ENCODE measurements around the gene GRK1.

GRK1 gene

DNA sequence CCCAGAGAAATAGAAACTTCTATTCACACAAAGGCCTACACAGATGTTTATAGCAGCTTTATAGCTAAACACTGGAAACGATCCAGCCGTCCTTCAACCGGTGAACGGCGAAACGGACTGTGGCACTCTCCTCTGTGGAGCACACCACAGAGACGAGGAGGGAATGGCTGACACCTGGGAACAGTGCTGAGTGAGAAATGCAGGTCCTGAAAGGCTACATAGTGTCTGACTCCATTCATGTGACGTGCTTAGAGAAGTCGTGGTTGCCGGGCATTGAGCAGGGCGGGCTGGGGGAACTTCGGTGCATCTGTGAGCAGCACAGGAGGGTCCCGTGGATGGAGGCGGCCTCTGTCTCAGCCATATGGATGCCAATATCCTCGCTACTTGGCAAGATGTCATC is 3.1 kb upstream of the GRK1 start:
- TF ChIP-seq, protein P1, sequence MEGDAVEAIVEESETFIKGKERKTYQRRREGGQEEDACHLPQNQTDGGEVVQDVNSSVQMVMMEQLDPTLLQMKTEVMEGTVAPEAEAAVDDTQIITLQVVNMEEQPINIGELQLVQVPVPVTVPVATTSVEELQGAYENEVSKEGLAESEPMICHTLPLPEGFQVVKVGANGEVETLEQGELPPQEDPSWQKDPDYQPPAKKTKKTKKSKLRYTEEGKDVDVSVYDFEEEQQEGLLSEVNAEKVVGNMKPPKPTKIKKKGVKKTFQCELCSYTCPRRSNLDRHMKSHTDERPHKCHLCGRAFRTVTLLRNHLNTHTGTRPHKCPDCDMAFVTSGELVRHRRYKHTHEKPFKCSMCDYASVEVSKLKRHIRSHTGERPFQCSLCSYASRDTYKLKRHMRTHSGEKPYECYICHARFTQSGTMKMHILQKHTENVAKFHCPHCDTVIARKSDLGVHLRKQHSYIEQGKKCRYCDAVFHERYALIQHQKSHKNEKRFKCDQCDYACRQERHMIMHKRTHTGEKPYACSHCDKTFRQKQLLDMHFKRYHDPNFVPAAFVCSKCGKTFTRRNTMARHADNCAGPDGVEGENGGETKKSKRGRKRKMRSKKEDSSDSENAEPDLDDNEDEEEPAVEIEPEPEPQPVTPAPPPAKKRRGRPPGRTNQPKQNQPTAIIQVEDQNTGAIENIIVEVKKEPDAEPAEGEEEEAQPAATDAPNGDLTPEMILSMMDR (conservative IDR thresholded peaks at IDR 0.05; ENCODE audit: control insufficient read depth, insufficient read depth, low read depth, low read length), result no peak
- no peak for DNase-seq (ENCODE audit: low read depth)
- no peak overlapping the region for H3K4me3 ChIP-seq (ENCODE audit: control insufficient read depth, low read depth, low read length)

DNA sequence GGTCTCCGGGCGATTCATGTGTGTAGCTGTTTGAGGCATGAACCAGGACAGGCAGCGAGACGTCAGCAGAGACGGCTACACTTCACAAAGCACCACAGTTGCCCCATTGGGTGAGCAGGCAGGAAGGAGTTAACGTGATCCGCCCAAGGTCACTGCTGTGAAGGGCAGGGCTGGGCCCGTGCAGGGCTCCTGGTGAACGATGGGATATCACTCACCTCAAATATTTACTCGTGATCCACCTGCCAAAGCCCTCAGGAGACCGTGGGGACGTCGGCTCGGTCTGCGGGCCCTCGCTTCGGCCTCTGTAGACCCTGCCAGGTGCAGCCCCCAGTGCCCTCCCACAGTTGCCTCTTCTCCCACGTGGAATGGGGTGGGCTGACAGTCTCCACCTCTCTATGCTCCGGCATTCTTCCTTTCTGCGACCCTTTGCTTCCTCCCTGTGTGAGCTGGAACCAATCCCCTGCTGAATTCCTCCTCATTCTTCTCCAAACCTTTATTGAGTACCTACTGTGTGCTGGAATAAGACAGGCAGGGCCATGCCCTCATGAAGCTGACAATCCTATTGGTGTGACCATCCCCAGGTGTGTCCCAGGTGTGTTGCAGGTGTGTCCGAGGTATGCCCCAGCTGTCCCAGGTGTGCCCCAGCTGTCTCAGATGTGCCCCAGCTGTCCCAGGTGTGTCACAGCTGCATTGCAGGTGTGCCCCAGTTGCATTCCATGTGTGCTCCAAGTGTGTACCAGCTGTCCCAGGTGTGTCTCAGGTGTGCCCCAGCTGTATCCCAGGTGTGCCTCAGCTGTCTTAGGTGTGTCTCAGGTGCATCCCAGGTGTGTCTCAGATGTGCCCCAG is 2.0 kb upstream of the GRK1 start:
- TF ChIP-seq, protein P1 (conservative IDR thresholded peaks at IDR 0.05; ENCODE audit: control insufficient read depth, insufficient read depth, low read depth, low read length), result no peak
- no peak for DNase-seq (ENCODE audit: low read depth)
- H3K4me3 ChIP-seq (ENCODE audit: control insufficient read depth, low read depth, low read length), result no peak overlapping the region

DNA sequence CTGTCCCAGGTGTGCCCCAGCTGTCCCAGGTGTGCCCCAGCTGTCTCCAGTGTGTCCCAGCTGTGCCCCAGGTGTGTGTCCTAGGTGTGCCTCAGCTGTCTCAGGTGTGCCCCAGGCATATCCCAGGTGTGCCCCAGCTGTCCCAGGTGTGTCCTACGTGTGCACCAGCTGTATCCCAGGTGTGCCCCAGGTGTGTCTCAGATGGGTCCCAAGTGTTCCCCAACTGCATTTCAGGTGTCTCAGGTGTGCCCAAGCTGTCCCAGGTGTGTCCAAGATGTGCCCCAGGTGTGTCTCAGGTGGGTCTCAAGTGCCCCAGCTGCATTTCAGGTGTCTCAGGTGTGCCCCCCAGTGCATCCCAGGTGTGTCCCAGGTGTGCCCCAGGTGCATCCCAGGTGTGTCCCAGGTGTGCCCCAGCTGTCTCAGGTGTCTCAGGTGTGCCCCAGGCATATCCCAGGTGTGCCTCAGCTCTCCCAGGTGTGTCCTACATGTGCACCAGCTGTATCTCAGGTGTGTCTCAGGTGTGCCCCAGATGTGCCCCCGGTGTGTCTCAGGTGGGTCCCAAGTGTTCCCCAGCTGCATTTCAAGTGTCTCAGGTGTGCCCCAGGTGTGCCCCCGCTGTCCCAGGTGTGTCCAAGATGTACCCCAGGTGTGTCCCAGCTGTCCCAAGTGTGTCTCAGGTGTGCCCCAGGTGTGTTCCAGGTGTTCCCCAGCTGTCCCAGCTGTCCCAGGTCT is 1.3 kb upstream of the GRK1 start:
- no peak for DNase-seq (ENCODE audit: low read depth)
- TF ChIP-seq, protein P1 (conservative IDR thresholded peaks at IDR 0.05; ENCODE audit: control insufficient read depth, insufficient read depth, low read depth, low read length), result no peak
- H3K4me3 ChIP-seq (ENCODE audit: control insufficient read depth, low read depth, low read length), result no peak overlapping the region

DNA sequence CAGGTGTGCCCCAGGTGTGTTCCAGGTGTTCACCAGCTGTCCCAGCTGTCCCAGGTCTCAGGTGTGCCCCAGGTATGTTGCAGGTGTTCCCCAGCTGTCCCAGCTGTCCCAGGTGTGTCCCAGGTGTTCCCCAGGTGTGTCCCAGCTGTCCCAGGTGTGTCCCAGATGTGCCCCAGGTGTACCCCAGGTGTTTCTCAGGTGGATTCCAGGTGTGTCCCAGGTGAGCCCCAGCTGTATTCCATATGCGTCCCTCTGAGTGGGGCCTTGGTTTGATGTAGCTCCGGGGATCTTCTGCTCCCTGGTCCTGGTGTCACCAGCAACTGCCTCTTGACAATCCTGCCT is 719 bp upstream of the GRK1 start:
- DNase-seq (ENCODE audit: low read depth), result no peak
- H3K4me3 ChIP-seq (ENCODE audit: control insufficient read depth, low read depth, low read length), result no peak overlapping the region
- TF ChIP-seq, protein P1 (conservative IDR thresholded peaks at IDR 0.05; ENCODE audit: control insufficient read depth, insufficient read depth, low read depth, low read length), result no peak

DNA sequence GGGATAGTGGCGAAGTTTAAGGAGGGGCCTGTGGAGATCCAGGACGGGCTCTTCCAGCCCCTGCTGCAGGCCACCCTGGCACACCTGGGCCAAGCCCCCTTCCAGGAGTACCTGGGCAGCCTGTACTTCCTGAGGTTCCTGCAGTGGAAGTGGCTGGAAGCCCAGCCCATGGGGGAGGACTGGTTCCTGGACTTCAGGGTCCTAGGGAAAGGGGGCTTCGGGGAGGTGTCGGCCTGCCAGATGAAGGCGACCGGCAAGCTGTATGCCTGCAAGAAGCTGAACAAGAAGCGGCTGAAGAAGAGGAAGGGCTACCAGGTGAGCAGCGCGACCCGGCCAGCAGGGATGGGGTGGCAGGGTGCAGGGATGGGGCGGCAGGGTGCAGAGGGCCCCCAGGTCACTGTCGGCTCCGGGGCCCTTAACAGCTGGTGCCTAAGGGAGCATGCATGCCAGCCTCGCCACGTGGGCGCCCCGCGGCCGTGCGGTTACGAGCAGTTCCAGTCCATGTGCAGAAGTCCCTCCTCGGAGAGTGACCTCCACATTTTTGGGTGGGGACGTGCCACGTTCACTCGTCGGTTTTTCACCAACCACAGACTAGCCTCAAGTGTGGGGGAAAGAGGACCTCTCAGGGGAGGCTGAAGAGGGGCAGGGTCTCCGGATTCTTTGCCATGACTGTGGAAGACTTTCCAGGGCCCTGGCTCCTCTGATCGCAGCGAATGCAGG is 912 bp downstream of the GRK1 start:
- TF ChIP-seq, protein P1 (conservative IDR thresholded peaks at IDR 0.05; ENCODE audit: control insufficient read depth, insufficient read depth, low read depth, low read length), result no peak
- no peak for DNase-seq (ENCODE audit: low read depth)
- no peak overlapping the region for H3K4me3 ChIP-seq (ENCODE audit: control insufficient read depth, low read depth, low read length)

DNA sequence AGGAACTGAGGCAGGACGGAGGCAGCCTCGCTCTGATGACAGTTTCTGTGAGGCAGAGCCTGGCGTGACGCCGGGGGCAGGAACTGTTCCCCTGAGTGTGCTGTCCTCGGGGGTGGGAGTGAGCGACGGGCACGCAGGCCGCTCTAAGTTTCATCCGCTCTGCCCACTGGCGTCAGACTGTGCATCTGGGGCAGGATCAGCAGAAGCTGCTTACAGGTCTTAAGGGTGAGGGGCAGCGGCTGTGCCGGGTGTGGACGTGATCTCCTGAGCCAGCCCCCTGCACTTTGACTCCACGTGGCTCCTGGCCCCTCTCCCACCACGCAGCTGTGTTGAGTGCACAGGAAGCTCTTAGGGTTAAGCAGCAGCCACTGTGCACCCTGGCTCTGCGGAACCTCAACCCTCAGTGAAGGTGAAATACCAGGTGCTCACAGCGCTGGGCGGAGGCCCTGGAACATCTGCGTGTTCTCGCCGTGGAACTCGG is 1.5 kb downstream of the GRK1 start:
- no peak for DNase-seq (ENCODE audit: low read depth)
- TF ChIP-seq, protein P1 (conservative IDR thresholded peaks at IDR 0.05; ENCODE audit: control insufficient read depth, insufficient read depth, low read depth, low read length), result no peak
- no peak overlapping the region for H3K4me3 ChIP-seq (ENCODE audit: control insufficient read depth, low read depth, low read length)

All from fibroblast of mammary gland (primary cell).